NOMO-1 (cell line): ENCODE measurements around the gene ALG8.
A peak's percentile ranks its signal among the peaks of the same experiment; 100 is the strongest.
"Not testable (repeated sequence)": the region's sequence is repeated elsewhere in the genome, so short reads cannot be mapped to it uniquely, and the experiment has no call there.

Experiments
- DNase-seq, 2 experiments: peaks; one replicate each; lab custom pipeline; 2025; ENCODE audit not compliant: unreplicated experiment in 2 of 2; lab: John Stamatoyannopoulos, UW

ALG8 gene

GRCh38 chr11:78076733-78077403, 62.6 kb downstream of the ALG8 start:
- DNase-seq, result no peak

- no peak for DNase-seq
Measured at GRCh38 chr11:78074756-78075155, 64.7 kb downstream of the ALG8 start.

DNA sequence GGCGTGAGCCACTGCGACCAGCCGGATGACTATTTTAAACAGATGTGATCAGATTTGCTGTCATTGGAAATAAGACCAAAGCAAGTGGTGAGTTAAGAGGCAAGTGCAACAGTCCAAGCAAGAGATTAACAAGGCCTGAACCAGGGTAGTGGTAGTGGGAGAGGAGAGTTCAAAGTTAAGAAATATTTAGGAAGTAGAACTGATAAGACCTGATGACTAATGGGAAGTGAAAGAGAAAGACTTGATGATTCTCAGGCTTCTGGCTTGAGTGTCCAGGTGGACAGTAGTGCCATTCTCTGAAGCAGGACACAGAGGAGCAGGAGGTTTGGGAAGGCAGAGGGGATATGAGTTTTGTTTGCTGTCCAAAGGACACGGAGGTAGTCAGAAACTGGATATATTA, 67.0 kb downstream of the ALG8 start:
- no peak for DNase-seq

DNA sequence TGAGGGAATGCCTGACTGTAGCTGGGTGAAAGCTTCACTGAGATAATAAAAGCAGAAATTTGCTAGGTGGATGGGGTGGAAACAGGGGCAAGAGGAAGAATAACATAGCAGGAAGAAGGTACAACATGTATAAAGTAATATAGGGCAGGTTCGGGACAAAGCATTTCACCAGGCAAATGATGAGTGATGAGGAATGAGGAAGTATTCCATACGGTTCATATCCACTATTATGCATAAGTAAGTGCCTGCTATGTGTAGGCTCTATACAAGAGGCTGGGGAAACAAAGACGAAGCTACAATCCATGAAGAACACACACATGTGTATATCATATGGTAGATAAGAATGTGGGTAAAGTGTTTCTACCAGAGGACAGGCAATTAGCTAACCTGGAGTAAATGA, 67.7 kb downstream of the ALG8 start:
- DNase-seq, result no peak

DNA sequence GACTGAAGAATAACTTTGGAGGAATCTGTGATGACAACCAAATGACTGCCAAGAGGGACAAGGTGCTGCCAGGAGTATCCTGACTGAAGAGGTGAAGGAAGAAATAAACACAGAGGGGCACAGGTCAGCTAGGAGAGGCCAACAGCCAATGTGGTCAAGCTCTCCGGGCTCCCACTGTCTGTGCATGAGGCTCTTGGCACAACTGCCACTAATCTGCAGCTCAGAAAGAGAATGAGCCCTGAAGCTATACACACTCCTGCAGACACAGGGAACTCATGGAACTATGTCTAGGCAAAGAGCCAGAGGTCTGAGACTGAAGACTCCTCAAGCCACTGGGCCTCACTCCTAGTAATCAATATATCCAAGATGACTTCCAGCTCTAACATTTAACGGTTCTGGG, 68.8 kb downstream of the ALG8 start:
- no peak for DNase-seq

DNA sequence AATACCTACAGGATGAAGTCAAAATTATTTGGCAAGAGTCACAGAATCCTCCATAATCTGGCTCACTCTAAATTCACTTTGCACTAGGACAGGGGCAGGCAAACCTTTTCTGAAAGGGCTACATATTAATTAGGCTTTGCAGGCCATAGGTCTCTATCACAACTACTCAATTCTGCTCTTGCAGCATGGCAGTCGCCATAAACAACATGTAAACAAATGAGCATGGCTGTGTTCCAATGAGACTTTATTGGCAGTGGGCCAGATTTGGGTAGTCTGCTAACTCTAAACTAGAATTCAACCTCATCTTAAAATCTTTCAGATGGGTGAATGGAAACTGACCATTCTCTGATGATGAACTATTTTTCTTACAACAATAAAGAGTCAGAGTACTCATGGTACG, 70.0 kb downstream of the ALG8 start:
- DNase-seq, result no peak

DNA sequence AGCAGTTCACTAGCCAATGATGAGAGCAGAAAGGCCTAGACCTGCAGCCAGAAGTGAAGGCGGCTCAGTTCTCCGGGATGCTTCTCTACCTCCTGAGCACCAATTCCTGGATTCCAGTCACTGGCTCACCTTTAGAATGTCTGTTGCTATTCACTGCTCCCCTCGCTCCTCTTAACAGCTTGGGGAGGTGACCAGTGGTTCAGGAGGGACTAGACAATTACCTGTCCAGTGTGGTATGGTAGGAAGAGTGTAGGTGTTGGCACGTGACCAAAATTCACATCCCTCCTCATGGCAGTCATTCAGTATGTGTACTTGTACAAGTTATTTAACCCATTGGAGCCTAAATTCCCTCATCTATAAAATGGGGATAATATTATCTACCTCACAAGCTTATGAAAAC, 71.7 kb downstream of the ALG8 start:
- DNase-seq, result no peak

DNA sequence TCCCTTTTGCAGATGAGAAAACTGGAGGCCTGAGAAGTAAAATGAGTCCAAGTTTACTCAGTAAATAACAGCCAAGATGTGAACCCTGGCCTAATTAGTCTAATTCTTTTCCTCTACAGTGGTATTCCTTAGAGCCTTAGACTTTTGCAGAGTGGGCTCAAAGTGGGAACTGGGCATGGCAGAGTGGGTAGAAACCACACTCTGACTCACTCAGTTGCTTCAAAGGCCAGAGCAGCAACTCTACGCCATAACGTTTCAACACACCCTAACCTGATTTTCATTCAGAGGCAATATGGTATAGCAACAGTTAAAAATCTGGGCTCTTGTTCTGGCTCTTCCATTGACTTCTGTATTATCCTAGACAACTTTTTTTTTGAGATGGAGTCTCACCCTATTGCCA, 73.0 kb downstream of the ALG8 start:
- peak in 1 of 2 experiments; percentile 27 for DNase-seq

DNA sequence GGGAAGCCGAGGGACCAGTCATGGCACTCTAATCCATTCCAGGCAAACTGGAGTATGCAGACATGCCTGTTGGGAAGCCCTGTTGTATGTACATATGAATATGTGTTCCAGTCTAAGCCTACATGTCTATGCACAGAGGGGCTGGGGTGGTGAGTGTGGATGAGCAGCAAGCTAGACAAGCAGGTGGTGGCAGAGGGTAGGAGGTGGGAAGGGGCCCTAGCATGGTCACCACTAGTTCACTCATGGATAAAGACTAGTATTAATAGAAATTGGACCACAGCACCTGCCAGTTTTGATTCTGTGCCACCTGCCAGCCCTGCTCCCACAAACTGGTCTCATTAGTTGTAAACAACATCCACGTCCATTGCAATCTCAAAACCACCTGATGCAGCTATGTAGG, 74.2 kb downstream of the ALG8 start:
- no peak for DNase-seq

DNA sequence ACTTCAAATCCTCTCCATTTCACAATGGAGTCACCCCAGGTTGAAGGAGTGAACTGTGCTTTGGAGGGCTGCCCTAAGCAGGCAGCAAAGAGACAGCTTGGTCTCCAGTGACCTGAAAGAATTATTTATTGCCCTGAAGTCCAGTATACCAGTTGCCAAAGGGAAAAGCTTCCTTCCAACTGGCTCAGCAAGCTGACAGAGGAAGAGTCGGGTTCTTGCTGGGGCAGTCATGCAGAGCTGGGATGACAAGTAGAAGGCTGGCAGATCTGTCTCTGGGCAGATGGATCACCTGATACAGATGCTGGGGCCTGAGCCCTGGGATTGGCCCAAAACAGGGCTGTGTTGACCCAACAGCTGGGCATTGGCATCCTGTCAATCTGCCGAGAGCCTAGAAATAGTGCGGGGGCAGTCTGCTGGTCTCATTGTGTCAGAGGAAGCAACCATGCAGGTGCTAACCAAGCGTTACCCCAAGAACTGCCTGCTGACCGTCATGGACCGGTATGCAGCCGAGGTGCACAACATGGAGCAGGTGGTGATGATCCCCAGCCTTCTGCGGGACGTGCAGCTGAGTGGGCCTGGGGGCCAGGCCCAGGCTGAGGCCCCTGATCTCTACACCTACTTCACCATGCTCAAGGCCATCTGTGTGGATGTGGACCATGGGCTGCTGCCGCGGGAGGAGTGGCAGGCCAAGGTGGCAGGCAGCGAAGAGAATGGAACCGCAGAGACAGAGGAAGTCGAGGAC, 75.8 kb downstream of the ALG8 start, which contains the start of gene THRSP:
THRSP (plus strand) TSS at position 422 of the 742 bp plus-strand sequence; CDS start at position 443, 21 bp downstream.
- DNase-seq, result no peak

- no peak for DNase-seq
Measured at GRCh38 chr11:78062671-78063070, 76.8 kb downstream of the ALG8 start.

- DNase-seq, result no peak
Measured at GRCh38 chr11:78061921-78062311, 77.5 kb downstream of the ALG8 start.

DNA sequence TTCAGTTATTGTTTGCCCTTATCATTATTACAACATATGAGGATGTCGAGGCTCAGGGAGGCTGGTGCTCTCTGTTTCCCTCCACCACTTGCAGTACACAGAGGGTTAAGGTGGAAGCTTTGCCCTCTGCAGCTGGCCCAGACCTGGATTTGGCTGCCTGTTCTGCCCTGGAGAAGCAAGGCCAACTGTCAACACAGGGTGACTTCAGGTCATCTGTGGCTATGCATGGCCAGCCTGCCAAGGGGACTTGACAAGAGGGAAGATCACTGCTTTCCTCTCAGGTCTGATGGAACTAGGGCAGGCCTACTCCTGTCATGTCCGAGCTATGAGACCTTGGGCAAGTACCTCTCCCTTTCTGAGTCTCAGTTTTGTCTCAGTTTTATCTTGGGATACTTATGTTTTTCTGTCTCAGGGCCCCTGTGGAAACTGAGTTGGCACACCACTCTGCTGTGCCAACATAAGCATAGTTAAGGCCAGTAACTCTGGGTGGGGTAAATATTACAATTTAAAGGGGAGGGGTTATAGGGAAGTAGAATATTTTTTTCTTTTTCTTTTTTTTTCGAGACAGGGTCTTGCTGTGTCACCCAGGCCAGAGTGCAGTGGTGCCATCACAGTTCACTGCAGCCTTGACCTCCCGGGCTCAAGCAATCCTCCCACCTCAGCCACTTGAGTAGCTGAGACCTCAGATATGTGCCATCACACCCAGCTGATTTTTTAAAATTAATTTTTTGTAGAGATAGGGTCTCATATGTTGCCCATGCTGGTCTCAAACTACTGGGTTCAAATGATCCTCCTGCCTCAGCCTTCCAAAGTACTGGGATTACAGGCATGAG, 78.1 kb downstream of the ALG8 start:
- DNase-seq, result no peak

GRCh38 chr11:78060533-78060932, 78.9 kb downstream of the ALG8 start:
- DNase-seq, result no peak

DNA sequence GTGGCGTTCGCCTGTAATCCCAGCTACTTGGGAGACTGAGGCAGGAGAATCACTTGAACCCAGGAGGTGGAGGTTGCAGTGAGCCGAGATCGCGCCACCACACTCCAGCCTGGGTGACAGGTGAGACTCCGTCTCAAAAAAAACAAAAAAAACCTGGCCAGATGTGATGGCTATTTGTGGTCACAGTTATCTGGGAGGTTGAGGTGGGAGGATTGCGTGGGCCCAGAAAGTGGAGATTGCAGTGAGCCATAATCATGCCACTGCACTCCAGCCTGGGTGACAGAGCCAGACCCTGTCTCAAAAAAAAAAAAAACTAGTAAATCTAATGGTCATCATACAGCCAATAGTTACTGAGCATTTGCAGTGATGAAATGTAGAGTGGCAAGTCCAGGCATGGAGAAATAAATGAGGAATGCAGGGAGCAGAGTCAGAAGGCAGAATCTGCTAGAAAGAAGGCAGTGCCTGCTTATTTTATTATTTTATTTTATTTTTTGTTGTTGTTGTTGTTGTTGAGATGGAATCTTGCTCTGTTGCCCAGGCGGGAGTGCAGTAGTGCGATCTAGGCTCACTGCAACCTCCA, 79.6 kb downstream of the ALG8 start:
- not testable (repeated sequence) for DNase-seq

DNA sequence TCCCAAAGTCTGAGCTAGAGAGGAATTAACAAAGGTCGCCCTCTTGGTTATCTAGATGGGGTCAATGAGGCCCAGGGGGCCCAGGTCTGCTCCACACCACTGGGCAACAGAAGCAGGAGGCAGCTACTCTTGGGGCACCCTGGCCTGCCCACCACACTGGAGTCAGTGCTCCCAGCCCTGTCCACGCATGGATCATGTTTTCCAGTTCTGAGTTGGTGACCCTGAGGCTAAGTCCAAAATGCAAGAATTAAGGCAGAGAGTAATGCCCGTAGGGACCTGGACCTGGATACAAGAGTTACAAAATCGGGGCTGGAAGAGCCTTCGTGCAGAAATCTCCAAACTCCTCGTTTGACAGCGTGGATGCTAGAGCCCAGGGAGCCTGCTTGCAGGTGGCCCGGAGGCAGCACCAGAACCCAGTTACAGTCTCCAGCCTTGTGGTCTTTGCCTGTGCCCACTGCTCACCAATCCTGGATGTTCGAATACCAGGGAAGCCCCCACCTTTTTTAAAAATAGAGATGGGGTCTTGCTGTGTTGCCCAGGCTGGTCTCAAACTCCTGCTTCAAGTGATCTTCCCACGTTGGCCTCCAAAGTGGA, 81.9 kb downstream of the ALG8 start:
- DNase-seq, result no peak

DNA sequence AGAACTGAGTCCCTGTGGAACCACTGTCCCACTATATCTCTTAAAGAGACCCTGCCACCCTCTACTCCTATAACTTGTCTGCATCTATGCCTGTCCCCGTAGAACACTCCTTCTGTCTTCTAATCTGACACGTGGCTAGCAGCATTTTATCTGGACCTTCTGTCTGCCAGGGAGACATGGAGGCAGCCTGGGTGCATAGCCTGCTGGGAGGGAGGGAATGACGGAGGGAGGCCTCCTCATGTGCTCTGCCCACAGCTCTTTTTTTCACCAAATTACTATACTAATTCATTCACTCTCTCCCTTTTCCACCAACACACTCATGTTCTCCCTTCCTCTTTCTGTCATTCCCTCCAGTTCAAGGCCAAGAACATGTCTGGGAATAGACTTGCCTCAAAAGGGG, 83.3 kb downstream of the ALG8 start:
- no peak for DNase-seq

DNA sequence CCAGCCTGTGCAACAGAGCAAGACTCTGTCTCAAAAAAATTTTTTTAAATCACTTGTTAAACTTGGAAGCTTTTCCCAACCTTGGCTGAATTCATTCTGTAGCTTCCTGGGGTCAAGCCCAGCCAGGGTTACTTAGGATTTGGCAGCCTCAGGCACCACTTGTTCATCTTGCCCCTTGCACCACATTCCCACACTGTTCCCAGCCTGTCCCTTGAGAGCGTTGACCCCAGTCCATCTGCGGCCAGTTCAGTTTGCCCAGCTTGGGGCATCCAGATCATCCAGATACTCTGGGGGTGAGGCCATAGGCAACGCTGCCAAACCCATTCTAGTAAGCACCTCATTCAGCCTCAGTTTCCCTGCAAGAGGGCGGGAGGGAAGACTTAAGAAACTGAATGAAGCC, 84.5 kb downstream of the ALG8 start:
- no peak for DNase-seq

GRCh38 chr11:78050964-78051831, 88.2 kb downstream of the ALG8 start:
- DNase-seq, result no peak
